Caco-2 (cell line): ENCODE results near the gene ITPR3. TPM values are rescaled to one million over a fixed set of nuclear protein-coding genes. Genes with fewer than 3 reads are reported as not detected.

Experiments
- BruUV-seq: library from RNA; stranded (reverse); fragments of 400-500 nt; replicated peaks from 2 replicates; lab custom pipeline; 2021; lab: Mats Ljungman, UMichigan
- CTCF ChIA-PET: fragments of 300-600 bp; sonication (Branson Sonifier 250); formaldehyde crosslinking; loops from one replicate; lab custom pipeline; 2022; ENCODE audit warnings: antibody characterized with exemption; lab: Charles Lee
- POLR2A ChIA-PET: fragments of 300-600 bp; sonication (Branson Sonifier 250); formaldehyde crosslinking; loops from one replicate; lab custom pipeline; 2022; ENCODE audit warnings: antibody characterized with exemption; lab: Charles Lee
- DNase-seq, 2 experiments: peaks; one replicate each; pipeline versions ENCODE4 v3.0.0 to v3.0.0-alpha.2; 2020 to 2022
- H3K27me3 ChIP-seq: replicated peaks from 2 replicates; pipeline ENCODE4 v1.6.0; 2011; ENCODE audit warnings: low read length; ENCODE audit not compliant: control insufficient read depth, insufficient read depth
- H3K36me3 ChIP-seq: 2 replicates; pipeline ENCODE4 v1.5.1; 2011; ENCODE audit warnings: low read length; ENCODE audit not compliant: control insufficient read depth, insufficient read depth
- H3K4me1 ChIP-seq: fragments of 250-450 bp; sonication (Bioruptor Pico); 2 replicates; pipeline ENCODE4 v1.5.1; 2020; ENCODE audit warnings: mild to moderate bottlenecking
- H3K4me3 ChIP-seq: 2 replicates; pipeline ENCODE4 v1.5.1; 2011; ENCODE audit warnings: low read depth, mild to moderate bottlenecking, control low read depth, low read length
- H3K9me3 ChIP-seq: fragments of 250-450 bp; sonication (Bioruptor Pico); 2 replicates; pipeline ENCODE4 v1.5.1; 2020; ENCODE audit warnings: mild to moderate bottlenecking, moderate library complexity
- H3K27ac Mint-ChIP-seq: one replicate; pipeline ENCODE4 v1.8.0; 2022; ENCODE audit warnings: mixed read lengths; ENCODE audit not compliant: unreplicated experiment
- H3K27me3 Mint-ChIP-seq: one replicate; pipeline ENCODE4 v1.8.0; 2022; ENCODE audit warnings: mixed read lengths; ENCODE audit not compliant: insufficient read depth, unreplicated experiment
- H3K36me3 Mint-ChIP-seq: one replicate; pipeline ENCODE4 v1.8.0; 2022; ENCODE audit warnings: mild to moderate bottlenecking, mixed read lengths; ENCODE audit not compliant: insufficient read depth, unreplicated experiment
- H3K4me1 Mint-ChIP-seq: one replicate; pipeline ENCODE4 v1.8.0; 2022; ENCODE audit warnings: low read depth, mixed read lengths; ENCODE audit not compliant: unreplicated experiment
- H3K4me3 Mint-ChIP-seq: one replicate; pipeline ENCODE4 v1.8.0; 2022; ENCODE audit warnings: mild to moderate bottlenecking, moderate library complexity, mixed read lengths; ENCODE audit not compliant: unreplicated experiment
- H3K9me3 Mint-ChIP-seq: one replicate; pipeline ENCODE4 v1.8.0; 2022; ENCODE audit warnings: mixed read lengths; ENCODE audit not compliant: unreplicated experiment
- CTCF ChIP-seq, 2 experiments: fragments of 200-600 bp in 1 of 2; IDR thresholded peaks; 1 replicate in 1 of 2; 2 replicates in 1 of 2; pipeline versions ENCODE4 v1.5.1 to v1.8.0; 2011 to 2022; ENCODE audit warnings: antibody characterized with exemption in 1 of 2, control low read depth in 1 of 2, inconsistent platforms in 1 of 2, low read depth in 1 of 2, low read length in 1 of 2, mild to moderate bottlenecking in 1 of 2, moderate library complexity in 1 of 2; ENCODE audit not compliant: insufficient read depth in 1 of 2, severe bottlenecking in 1 of 2, unreplicated experiment in 1 of 2
- intact Hi-C: fragments of 100-400 bp; cut with micrococcal nuclease; formaldehyde crosslinking; loops from one replicate; pipeline ENCODE4 v1.10.0; 2022; ENCODE audit not compliant: unreplicated experiment
- total RNA-seq: library from RNA; stranded (reverse); gene quantifications from 2 replicates; pipeline ENCODE4 v1.2.3, GENCODE V29; 2022

Gene ITPR3
- total RNA-seq, 1 experiment from 2014 or later: 42.1 TPM

GRCh38 chr6:33584700-33585402, 36.3 kb upstream of the ITPR3 start:
- intact Hi-C loops: loop anchor here (1.0 to 2.0 kb wide), 2 partner anchors 117 to 178 kb away; no protein-coding TSS in a partner anchor
- no peak for TF ChIP-seq CTCF (IDR thresholded peaks at IDR 0.05; ENCODE audit: insufficient read depth in 1 of 2, low read depth in 1 of 2, low read length in 1 of 2, severe bottlenecking in 1 of 2, unreplicated experiment in 1 of 2)
- no peaks in the 10 kb centered on the region for H3K36me3 Mint-ChIP-seq
- H3K9me3 ChIP-seq: no peaks in the 10 kb centered on the region
- no peak overlapping the region for H3K4me3 ChIP-seq
- H3K36me3 ChIP-seq: no peaks in the 10 kb centered on the region
- no peak for DNase-seq
- H3K27ac Mint-ChIP-seq: no peak overlapping the region
- H3K4me1 ChIP-seq: peaks cover 14% of the 10 kb centered on the region
- BruUV-seq: no TSS peak
- H3K4me1 Mint-ChIP-seq: no peaks in the 10 kb centered on the region
- no peaks in the 10 kb centered on the region for H3K9me3 Mint-ChIP-seq
- H3K27me3 ChIP-seq: no peaks in the 10 kb centered on the region
- POLR2A ChIA-PET: no interaction called here
- H3K4me3 Mint-ChIP-seq: no peak overlapping the region
- H3K27me3 Mint-ChIP-seq: no peaks in the 10 kb centered on the region
- CTCF ChIA-PET: interaction anchor here (1.1 to 1.9 kb wide), 3 partner anchors 81 to 186 kb away, joined by 3 to 4 read pairs (median 3); no protein-coding TSS in a partner anchor

- peaks cover 3% of the 10 kb centered on the region for H3K4me1 Mint-ChIP-seq
- no peaks in the 10 kb centered on the region for H3K36me3 Mint-ChIP-seq
- no peaks in the 10 kb centered on the region for H3K36me3 ChIP-seq
- BruUV-seq: no TSS peak
- no peak overlapping the region for H3K27ac Mint-ChIP-seq
- no peaks in the 10 kb centered on the region for H3K9me3 ChIP-seq
- H3K4me3 ChIP-seq: no peak overlapping the region
- H3K27me3 Mint-ChIP-seq: no peaks in the 10 kb centered on the region
- peaks cover 17% of the 10 kb centered on the region for H3K4me1 ChIP-seq
- DNase-seq: peak; percentile 80 to 89
- ChIA-PET POLR2A (no interaction called here), CTCF (interaction anchor here (1.1 to 1.9 kb wide), 4 partner anchors 81 to 186 kb away, joined by 3 to 8 read pairs (median 4); no protein-coding TSS in a partner anchor)
- H3K9me3 Mint-ChIP-seq: no peaks in the 10 kb centered on the region
- H3K4me3 Mint-ChIP-seq: peak overlapping the region; percentile 42
- no peaks in the 10 kb centered on the region for H3K27me3 ChIP-seq
- peak; percentile 96 to 98 for TF ChIP-seq CTCF (IDR thresholded peaks at IDR 0.05; ENCODE audit: insufficient read depth in 1 of 2, low read depth in 1 of 2, low read length in 1 of 2, severe bottlenecking in 1 of 2, unreplicated experiment in 1 of 2)
- intact Hi-C loops: loop anchor here (1.0 to 2.0 kb wide), 2 partner anchors 117 to 177 kb away; no protein-coding TSS in a partner anchor
Observed at GRCh38 chr6:33585403-33586107, 35.6 kb upstream of the ITPR3 start.

GRCh38 chr6:33586108-33586640, 34.9 kb upstream of the ITPR3 start:
- H3K4me1 ChIP-seq: peaks cover 20% of the 10 kb centered on the region
- no peaks in the 10 kb centered on the region for H3K36me3 Mint-ChIP-seq
- POLR2A ChIA-PET: no interaction called here
- no peaks in the 10 kb centered on the region for H3K27me3 Mint-ChIP-seq
- H3K36me3 ChIP-seq: no peaks in the 10 kb centered on the region; the same call in 1 of the 2 replicates
- TF ChIP-seq CTCF (IDR thresholded peaks at IDR 0.05; ENCODE audit: insufficient read depth in 1 of 2, low read depth in 1 of 2, low read length in 1 of 2, severe bottlenecking in 1 of 2, unreplicated experiment in 1 of 2): no peak
- no peaks in the 10 kb centered on the region for H3K9me3 Mint-ChIP-seq
- no peaks in the 10 kb centered on the region for H3K27me3 ChIP-seq
- CTCF ChIA-PET: interaction anchor here (0.5 to 1.9 kb wide), 6 partner anchors 53 to 185 kb away, joined by 3 to 8 read pairs (median 4); partner anchors contain the start of gene UQCC2
- peak overlapping the region; percentile 42 for H3K4me3 Mint-ChIP-seq
- no peak overlapping the region for H3K27ac Mint-ChIP-seq
- no peak for DNase-seq
- BruUV-seq: no TSS peak
- H3K4me3 ChIP-seq: no peak overlapping the region
- peaks cover 9% of the 10 kb centered on the region for H3K4me1 Mint-ChIP-seq
- H3K9me3 ChIP-seq: no peaks in the 10 kb centered on the region
- intact Hi-C loops: no loop called here
